Psoas muscle (tissue), 8 donors: Measurements from ENCODE around the gene SGK2. TPM values are rescaled to one million over a fixed set of nuclear protein-coding genes. Genes with fewer than 3 reads are reported as not detected.

Experiments used
- ATAC-seq, 4 donors: fragments of 200-7000 bp; cut with Tn5 transposase; one replicate each; pipeline ENCODE4 v1.9.1; 2020; ENCODE audit warnings: moderate library complexity in 3 of 4, mild to moderate bottlenecking in 2 of 4
- DNase-seq, 2 donors: peaks; one replicate each; pipeline ENCODE4 v3.0.0-alpha.2; 2020
- H3K27ac ChIP-seq: fragments of 200-600 bp; one replicate; pipeline ENCODE4 v1.8.0; 2022
- H3K27me3 ChIP-seq, 3 donors: fragments of 200-600 bp in 1 of 3; one replicate each; pipeline versions ENCODE4 v1.6.1 to v1.8.0; 2013 to 2022; ENCODE audit warnings: low read length in 2 of 3, mild to moderate bottlenecking in 2 of 3, moderate library complexity in 1 of 3; ENCODE audit not compliant: insufficient read depth in 3 of 3
- H3K36me3 ChIP-seq, 2 donors: fragments of 200-600 bp in 1 of 2; one replicate each; pipeline versions ENCODE4 v1.6.1 to v1.8.0; 2013 to 2022; ENCODE audit warnings: low read depth in 1 of 2, mild to moderate bottlenecking in 1 of 2, moderate library complexity in 1 of 2; ENCODE audit not compliant: insufficient read depth in 1 of 2
- H3K4me1 ChIP-seq: fragments of 200-600 bp; one replicate; pipeline ENCODE4 v1.8.0; 2022
- H3K4me3 ChIP-seq: fragments of 200-600 bp; one replicate; pipeline ENCODE4 v1.8.0; 2022; ENCODE audit warnings: mild to moderate bottlenecking
- H3K9me3 ChIP-seq: fragments of 200-600 bp; one replicate; pipeline ENCODE4 v1.8.0; 2022
- WGBS, 3 donors: extraction: QIAGEN DNeasy Blood & Tissue Kit; methylation state at CpG; one replicate each; pipeline versions ENCODE4 v1.1.6 to v1.1.7; 2013; 5-methylcytosine and 5-hydroxymethylcytosine counted together
- intact Hi-C, 2 donors: fragments of 100-400 bp; cut with DNase I; formaldehyde crosslinking; loops; one replicate each; pipeline versions ENCODE4 v1.11.0 to v1.14.2; 2022
- polyA plus RNA-seq, 3 donors: library from polyadenylated mRNA; stranded (reverse); fragments of 200-250 nt; gene quantifications; one replicate each; pipeline ENCODE4 v1.2.3, GENCODE V29; 2013
- total RNA-seq, 4 donors: library from RNA; stranded (reverse); fragmentation: NEBNext Ultra II Directional in 2 of 4; extraction: Animal tissue kit (Norgen Biotek cat#: 25700) in 2 of 4; gene quantifications; one replicate each; pipeline versions ENCODE4 v1.2.1 to v1.2.4, GENCODE V29; 2021 to 2023
- TF ChIP-seq, protein P1 (sequence below): fragments of 200-600 bp; IDR thresholded peaks from one replicate; pipeline ENCODE4 v1.8.0; 2022; ENCODE audit warnings: antibody characterized with exemption
- donor health status: healthy with polysubstance abuse.
- donor health status: DM: no; HTN: no; CAD: no; lungs with moderate emphysema.
- donor health status: Bipolar disorder and iron deficiency.
- donor health status: healthy.
- donor health status: DM: yes; HTN: yes; CAD: no.
- donor health status: DM: no; HTN: no; CAD: no.
- donor health status: DM: no; HTN: no; CAD: no.
- donor health status: DM: yes; HTN: yes; CAD: no.

SGK2 gene
- total and polyA plus RNA-seq, 7 donors: 0.04 to 0.53 (median 0.14) TPM; not detected in 3

DNA sequence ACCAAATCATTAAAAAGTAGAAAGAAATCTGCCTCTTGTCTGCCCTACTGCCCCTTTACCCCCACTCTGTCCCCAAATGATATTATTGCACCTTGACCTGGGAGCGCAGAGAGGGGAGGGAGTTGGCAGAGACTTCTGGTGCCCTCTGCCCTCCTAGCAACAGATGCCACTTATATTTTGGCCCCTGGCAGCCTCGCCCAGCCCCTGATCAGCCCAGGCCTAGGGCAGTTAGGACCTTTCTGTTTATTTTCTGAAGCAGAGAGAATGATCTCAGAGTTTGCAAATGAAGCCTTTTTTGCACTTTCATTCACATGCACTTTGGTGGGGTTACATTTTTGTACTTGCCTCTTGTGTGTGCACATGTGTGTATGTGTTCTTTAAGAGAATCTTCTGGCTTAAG lies 8.4 kb upstream of the SGK2 start:
- intact Hi-C loops: no loop called here
- Histone ChIP-seq H3K4me1 (no peaks in the 10 kb centered on the region), H3K4me3 (no peak overlapping the region), H3K27ac (no peak overlapping the region), H3K27me3 (no peaks in the 10 kb centered on the region), H3K36me3 (peaks cover 0 to 5% of the 10 kb centered on the region in 2 donors), H3K9me3 (no peaks in the 10 kb centered on the region)
- TF ChIP-seq, protein P1, sequence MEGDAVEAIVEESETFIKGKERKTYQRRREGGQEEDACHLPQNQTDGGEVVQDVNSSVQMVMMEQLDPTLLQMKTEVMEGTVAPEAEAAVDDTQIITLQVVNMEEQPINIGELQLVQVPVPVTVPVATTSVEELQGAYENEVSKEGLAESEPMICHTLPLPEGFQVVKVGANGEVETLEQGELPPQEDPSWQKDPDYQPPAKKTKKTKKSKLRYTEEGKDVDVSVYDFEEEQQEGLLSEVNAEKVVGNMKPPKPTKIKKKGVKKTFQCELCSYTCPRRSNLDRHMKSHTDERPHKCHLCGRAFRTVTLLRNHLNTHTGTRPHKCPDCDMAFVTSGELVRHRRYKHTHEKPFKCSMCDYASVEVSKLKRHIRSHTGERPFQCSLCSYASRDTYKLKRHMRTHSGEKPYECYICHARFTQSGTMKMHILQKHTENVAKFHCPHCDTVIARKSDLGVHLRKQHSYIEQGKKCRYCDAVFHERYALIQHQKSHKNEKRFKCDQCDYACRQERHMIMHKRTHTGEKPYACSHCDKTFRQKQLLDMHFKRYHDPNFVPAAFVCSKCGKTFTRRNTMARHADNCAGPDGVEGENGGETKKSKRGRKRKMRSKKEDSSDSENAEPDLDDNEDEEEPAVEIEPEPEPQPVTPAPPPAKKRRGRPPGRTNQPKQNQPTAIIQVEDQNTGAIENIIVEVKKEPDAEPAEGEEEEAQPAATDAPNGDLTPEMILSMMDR: no peak
- ATAC-seq (no peak), DNase-seq (no peak)
- WGBS, 3 donors: 91 to 96% (median 93%) methylated on average over 2 of the region's 2 CpGs

DNA sequence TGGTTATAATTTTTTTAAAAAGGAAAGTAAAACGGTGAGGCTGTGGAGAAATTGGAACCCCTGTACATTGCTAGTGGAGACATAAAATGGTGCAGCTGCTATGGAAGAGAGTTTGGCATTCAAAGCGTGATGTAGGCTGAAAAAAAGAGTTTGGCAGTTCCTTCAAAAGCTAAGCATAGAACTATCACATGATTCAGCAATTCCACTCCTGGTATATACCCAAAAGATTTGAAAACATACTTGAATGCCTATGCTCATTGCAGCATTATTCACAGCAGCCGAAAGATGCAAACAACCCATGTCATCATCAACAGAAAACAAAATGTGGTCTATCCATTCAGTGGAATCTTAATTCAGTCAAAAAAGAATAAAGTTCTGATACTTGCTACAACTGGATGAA lies 4.5 kb upstream of the SGK2 start:
- Histone ChIP-seq H3K4me1 (no peaks in the 10 kb centered on the region), H3K4me3 (no peak overlapping the region), H3K9me3 (no peaks in the 10 kb centered on the region), H3K27ac (no peak overlapping the region), H3K36me3 (no peaks in the 10 kb centered on the region), H3K27me3 (no peaks in the 10 kb centered on the region)
- DNase-seq (no peak), ATAC-seq (no peak)
- TF ChIP-seq, protein P1: no peak
- WGBS, 3 donors: 48 to 61% (median 55%) methylated on average over 3 of the region's 3 CpGs
- intact Hi-C loops: no loop called here

DNA sequence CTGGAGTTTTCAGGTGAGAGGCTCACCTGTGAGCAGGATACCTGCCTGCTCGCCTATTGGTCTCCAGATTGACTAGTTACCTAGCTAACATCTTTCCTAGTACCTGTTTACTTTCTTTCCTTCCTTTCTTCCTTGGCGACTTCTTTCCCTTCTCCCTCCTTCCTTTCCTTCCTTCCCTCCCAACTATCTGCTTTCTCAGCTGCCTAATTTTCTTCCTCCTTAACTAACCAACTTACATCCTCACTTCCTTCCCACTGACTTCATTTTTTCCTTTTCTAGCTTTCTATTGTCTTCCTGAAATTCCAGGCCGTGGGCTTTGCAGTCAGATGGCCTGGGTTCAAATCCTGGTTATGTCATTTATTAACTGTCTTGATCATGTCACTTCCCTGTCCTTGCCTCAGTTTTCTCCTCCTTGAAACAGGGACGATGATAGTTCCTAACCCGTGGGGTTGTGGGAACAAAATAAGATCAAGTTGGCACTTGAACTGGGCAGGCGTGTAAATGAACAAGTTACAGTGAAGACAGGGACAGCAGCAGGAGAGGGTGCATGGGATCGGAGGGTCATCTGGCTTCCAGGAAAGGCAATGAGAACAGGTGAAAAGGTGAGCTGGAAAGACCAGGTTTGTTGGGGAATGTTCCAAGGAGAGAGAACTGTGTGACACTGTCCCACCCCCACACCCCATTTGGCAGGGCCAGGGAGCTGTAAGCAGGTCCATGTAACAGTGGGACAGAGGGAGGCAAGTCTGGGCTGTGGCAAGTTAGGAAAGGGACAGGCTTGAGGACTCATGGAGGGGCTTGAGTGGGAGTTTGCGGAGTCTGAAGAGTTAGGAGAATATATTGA lies 540 bp downstream of the SGK2 start:
- TF ChIP-seq, protein P1: no peak
- ATAC-seq (no peak), DNase-seq (no peak)
- H3K27me3 ChIP-seq: no peaks in the 10 kb centered on the region
- intact Hi-C loops: no loop called here
- no peak overlapping the region for H3K4me3 ChIP-seq
- no peak overlapping the region for H3K27ac ChIP-seq
- H3K36me3 ChIP-seq: no peaks in the 10 kb centered on the region
- H3K9me3 ChIP-seq: no peaks in the 10 kb centered on the region
- WGBS, 3 donors: 77 to 85% (median 83%) methylated on average over 8 of the region's 8 CpGs
- H3K4me1 ChIP-seq: no peaks in the 10 kb centered on the region

DNA sequence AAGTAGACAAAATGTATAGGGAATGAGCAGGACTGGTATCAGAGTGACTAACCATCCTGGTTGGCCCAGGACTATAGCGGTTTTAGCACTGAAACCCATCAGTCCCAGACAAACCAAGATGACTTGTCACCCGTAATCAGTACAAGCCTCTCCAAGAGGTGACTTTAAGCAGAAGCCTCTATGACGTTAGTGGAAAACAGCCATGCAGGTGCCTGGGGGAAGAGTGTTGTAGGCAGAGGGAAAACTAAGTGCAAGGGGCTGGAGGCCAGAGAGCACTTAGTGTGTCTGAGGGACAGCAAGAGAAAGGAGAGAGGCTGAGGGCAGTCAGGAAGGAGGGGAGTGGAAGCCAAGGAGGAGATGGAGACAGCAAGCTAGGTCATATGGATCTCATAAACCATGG lies 2.1 kb downstream of the SGK2 start:
- TF ChIP-seq, protein P1: no peak
- no peak overlapping the region for H3K4me3 ChIP-seq
- H3K27me3 ChIP-seq: no peaks in the 10 kb centered on the region
- DNase-seq: no peak
- H3K36me3 ChIP-seq: no peaks in the 10 kb centered on the region
- intact Hi-C loops: loop anchor here in 1 of 2 donors (5.0 kb wide), 1 partner anchor 281 kb away; no protein-coding TSS in a partner anchor
- H3K27ac ChIP-seq: no peak overlapping the region
- WGBS, 3 donors: 84 to 93% (median 86%) methylated on average over 3 of the region's 3 CpGs
- H3K9me3 ChIP-seq: no peaks in the 10 kb centered on the region
- no peaks in the 10 kb centered on the region for H3K4me1 ChIP-seq
- no peak for ATAC-seq
